ENCODE results near the gene MED16. TPM values are rescaled to one million over a fixed set of nuclear protein-coding genes. Genes with fewer than 3 reads are reported as not detected.

Gene MED16
- total RNA-seq, 4 donors from 2014 or later = 26.3 to 50.9 (median 37.2) TPM

- peaks cover 0 to 13% (median 7%) of the 10 kb centered on the region in 4 donors for H3K4me1 ChIP-seq
- no peak for DNase-seq (ENCODE audit: extremely low spot score)
- no peaks in the 10 kb centered on the region for H3K9me3 ChIP-seq
- intact Hi-C loops (cut with DNase I) = no loop called here
- H3K27ac ChIP-seq (replicated peaks in 1 of 4) = no peak overlapping the region
- no peaks in the 10 kb centered on the region for H3K27me3 ChIP-seq
- WGBS = 72% methylated on average over 24 of the region's 32 CpGs
- peaks cover 12 to 32% (median 20%) of the 10 kb centered on the region in 4 donors for H3K36me3 ChIP-seq
- no peak overlapping the region for H3K4me3 ChIP-seq
- no peak for TF ChIP-seq POLR2AphosphoS5 (IDR thresholded peaks at IDR 0.05)
- TF ChIP-seq POLR2A (IDR thresholded peaks at IDR 0.05; ENCODE audit: low read depth) = no peak
- TF ChIP-seq EP300 (IDR thresholded peaks at IDR 0.05) = no peak
Observed at GRCh38 chr19:903266-903797, 10.3 kb upstream of the MED16 start.

GRCh38 chr19:902446-903226 is 9.6 kb upstream of the MED16 start:
- DNase-seq (ENCODE audit: extremely low spot score) = no peak
- Histone ChIP-seq H3K36me3 (peaks cover 12 to 35% (median 22%) of the 10 kb centered on the region in 4 donors), H3K4me3 (no peak overlapping the region), H3K4me1 (peaks cover 0 to 13% (median 7%) of the 10 kb centered on the region in 4 donors), H3K27ac (replicated peaks in 1 of 4) (no peak overlapping the region), H3K27me3 (no peaks in the 10 kb centered on the region), H3K9me3 (no peaks in the 10 kb centered on the region)
- intact Hi-C loops (cut with DNase I) = no loop called here
- TF ChIP-seq CTCF (IDR thresholded peaks at IDR 0.05) (no peak), POLR2A (IDR thresholded peaks at IDR 0.05; ENCODE audit: low read depth) (no peak), EP300 (IDR thresholded peaks at IDR 0.05) (no peak), POLR2AphosphoS5 (IDR thresholded peaks at IDR 0.05) (no peak)
- WGBS = 91% methylated on average over 14 of the region's 14 CpGs

GRCh38 chr19:902093-902370 is 9.0 kb upstream of the MED16 start:
- TF ChIP-seq CTCF (IDR thresholded peaks at IDR 0.05) = no peak
- TF ChIP-seq EP300 (IDR thresholded peaks at IDR 0.05) = no peak
- no peak for TF ChIP-seq POLR2A (IDR thresholded peaks at IDR 0.05; ENCODE audit: low read depth)
- no peak for TF ChIP-seq POLR2AphosphoS5 (IDR thresholded peaks at IDR 0.05)

GRCh38 chr19:901216-902092 is 8.5 kb upstream of the MED16 start:
- 96% methylated on average over 26 of the region's 27 CpGs for WGBS
- Histone ChIP-seq H3K4me3 (no peak overlapping the region), H3K9me3 (no peaks in the 10 kb centered on the region), H3K36me3 (peaks cover 18 to 46% (median 31%) of the 10 kb centered on the region in 4 donors), H3K27me3 (no peaks in the 10 kb centered on the region), H3K27ac (replicated peaks in 1 of 4) (no peak overlapping the region), H3K4me1 (peaks cover 0 to 13% (median 7%) of the 10 kb centered on the region in 4 donors)
- no peak for TF ChIP-seq POLR2A (IDR thresholded peaks at IDR 0.05; ENCODE audit: low read depth)
- intact Hi-C loops (cut with DNase I) = no loop called here
- no peak for DNase-seq (ENCODE audit: extremely low spot score)

More at GRCh38 chr19:902093-902370, 9.0 kb upstream of the MED16 start:
- Histone ChIP-seq H3K4me3 (no peak overlapping the region), H3K9me3 (no peaks in the 10 kb centered on the region), H3K4me1 (peaks cover 0 to 13% (median 7%) of the 10 kb centered on the region in 4 donors), H3K27me3 (no peaks in the 10 kb centered on the region), H3K27ac (replicated peaks in 1 of 4) (no peak overlapping the region), H3K36me3 (peaks cover 16 to 41% (median 27%) of the 10 kb centered on the region in 4 donors)
- intact Hi-C loops (cut with DNase I) = no loop called here
- WGBS = 98% methylated on average over 7 of the region's 7 CpGs
- DNase-seq (ENCODE audit: extremely low spot score) = no peak

- WGBS = 87% methylated on average over 29 of the region's 30 CpGs
- intact Hi-C loops (cut with DNase I) = no loop called here
- Histone ChIP-seq H3K4me3 (no peak overlapping the region), H3K27me3 (no peaks in the 10 kb centered on the region), H3K36me3 (peaks cover 18 to 48% (median 31%) of the 10 kb centered on the region in 4 donors), H3K9me3 (no peaks in the 10 kb centered on the region), H3K27ac (replicated peaks in 1 of 4) (no peak overlapping the region), H3K4me1 (peaks cover 0 to 13% (median 7%) of the 10 kb centered on the region in 4 donors)
- DNase-seq (ENCODE audit: extremely low spot score) = no peak
- TF ChIP-seq CTCF (IDR thresholded peaks at IDR 0.05) = no peak
Observed at GRCh38 chr19:900302-901111, 7.5 kb upstream of the MED16 start.
